HCEC 1CT (cell line): ENCODE data around the gene MYF6.

Experiments used
- DNase-seq: peaks from one replicate; pipeline ENCODE4 v3.0.0-alpha.2; 2017

The MYF6 gene

DNA sequence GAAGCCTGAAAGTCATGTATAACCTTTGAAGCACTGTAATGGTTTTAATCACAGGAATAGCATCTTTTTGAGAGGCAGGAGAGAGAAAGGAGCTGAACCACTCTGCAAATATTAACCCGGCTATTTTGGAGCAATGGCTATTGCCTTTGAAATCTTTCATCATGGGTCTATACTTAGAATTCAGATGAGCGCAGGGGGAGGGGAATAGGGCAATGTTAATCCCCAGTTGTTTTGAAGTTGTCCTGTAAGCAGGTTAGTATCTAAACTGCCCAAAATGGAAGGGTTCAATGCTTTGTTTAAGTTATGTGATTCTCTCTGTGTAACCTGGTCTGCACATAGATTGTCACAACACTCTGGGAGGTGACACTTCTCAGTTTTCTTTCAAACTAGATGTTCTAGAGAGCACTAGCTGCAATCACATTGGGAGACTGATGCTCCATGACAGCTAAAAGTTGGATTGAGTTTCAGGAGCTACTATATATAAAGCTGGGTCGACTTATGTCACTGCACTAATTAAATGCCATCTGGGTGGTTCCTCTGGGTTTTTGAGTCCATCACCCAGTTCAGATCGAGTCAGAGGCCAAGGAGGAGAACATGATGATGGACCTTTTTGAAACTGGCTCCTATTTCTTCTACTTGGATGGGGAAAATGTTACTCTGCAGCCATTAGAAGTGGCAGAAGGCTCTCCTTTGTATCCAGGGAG lies at the start of gene MYF6:
Gene MYF6, plus strand, starts transcription at position 509 of the 704 bp plus-strand sequence. Its CDS starts 86 bp downstream, at position 595.
- DNase-seq = no peak

DNA sequence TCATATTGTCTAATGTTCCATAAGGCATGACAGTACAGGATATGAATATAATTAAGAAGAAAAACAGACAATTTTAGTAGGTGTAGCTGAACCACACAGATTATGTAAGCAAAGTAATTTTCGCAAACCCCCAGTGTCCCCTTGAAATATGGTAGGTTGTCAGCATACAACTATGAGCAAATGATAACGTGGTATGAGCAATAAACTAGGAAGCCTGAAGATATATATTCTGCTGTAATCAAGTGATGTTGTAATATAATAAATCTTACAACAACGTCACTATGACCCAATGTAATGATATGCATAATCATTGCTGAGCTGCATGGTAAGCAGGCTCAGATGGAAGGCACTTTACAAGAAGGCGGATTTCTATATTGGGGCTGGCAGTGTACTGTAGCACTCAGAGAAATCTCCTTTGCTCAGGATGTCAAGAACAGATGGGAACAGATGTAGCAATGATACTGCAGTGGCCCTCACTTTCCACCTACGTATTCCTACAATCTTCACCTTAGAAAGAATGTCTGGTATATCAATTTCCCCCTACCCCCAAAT lies 47.8 kb upstream of the MYF6 start:
- peak; percentile 15 for DNase-seq

DNA sequence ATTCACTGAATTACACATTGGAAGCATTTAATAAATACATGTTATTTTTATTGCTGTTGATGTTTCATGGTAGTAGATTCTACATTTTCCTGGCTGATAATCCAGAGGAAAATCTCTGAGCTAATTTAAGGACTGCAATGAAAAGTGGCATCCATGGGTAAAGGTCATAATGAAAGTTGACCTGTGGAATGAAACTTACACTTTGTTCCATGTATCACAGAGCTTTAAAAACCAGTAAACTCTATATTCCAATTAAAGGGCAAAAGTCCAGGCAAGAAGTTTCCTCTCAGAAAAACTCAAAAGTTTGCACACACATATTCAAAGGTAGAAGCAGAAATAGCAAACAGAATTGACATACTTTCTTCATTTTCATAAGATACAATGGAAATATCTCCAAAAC lies 44.8 kb upstream of the MYF6 start:
- no peak for DNase-seq

DNA sequence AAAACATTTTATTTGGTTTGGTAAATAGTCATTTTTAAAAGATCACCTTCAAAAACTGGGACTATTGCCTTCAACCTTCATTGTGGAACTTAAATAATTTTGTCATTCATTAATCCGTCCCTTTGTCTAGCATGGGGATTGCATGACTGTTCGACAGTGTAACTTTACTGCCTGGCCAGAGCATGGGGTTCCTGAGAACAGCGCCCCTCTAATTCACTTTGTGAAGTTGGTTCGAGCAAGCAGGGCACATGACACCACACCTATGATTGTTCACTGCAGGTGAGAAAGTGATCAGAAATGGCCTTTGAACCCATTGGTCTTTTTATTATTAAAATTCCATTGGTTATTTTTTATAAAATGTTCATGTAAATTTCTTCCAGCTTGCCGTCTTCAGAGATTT lies 37.2 kb upstream of the MYF6 start:
- no peak for DNase-seq

DNA sequence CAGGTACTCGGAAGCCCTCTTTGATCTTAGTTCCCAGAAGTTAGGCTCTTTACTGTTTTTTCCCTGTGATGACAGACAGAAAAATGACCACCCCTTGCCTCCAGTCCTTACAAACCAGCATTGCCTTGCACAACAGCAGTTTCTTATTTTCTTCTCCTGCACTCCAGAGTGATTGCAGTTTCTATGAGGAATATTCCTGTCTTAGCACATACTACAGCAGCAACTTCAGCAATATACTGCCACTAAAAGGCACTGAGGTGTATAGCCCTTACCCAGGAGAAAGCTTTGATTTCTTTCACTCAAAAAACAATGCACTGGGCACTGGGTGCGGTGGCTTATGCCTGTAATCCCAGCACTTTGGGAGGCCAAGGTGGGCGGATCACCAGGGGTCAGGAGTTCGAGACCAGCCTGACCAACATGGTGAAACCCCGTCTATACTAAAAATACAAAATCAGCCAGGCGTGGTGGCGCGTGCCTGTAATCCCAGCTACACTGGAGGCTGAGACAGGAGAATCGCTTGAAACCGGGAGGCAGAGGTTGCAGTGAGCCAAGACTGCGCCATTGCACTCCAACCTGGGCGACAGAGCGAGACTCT lies 31.3 kb upstream of the MYF6 start:
- DNase-seq = peak; percentile 50

DNA sequence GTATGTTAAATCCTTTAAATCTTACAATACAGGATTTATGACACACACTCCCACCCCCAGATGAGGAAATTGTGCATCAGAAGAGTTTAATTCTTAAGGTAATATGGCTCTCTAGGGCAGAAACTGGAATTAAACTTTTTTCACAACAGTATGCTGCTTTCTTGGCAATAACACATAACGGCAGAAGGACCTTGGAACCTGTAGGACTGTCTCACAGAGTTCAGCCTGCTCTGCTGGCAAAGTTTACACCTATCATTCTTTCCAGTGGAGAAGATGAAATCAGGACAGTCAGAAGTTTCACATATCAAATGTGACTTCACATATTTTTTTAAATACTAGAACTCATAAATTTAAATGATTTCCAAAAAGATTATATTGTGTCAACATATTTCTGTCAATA lies 30.6 kb upstream of the MYF6 start:
- no peak for DNase-seq

DNA sequence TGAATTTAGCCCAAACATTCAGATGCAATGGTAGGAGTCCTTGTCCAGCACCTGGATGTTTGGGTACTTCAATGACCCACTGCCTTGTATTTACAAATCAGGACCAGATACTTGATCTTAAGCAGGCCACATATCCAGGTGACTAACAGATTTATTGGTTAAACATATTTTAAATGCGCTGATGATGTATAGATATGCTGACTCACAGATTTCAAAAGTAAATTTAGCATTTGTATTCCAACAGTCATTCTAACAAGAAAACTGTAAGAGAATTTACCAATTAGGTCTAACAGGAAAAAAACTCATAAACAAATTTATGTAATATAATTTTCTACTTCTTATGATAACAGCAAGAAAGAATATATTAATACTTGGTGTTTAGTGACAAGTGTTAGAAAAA lies 29.4 kb upstream of the MYF6 start:
- DNase-seq = peak; percentile 38

DNA sequence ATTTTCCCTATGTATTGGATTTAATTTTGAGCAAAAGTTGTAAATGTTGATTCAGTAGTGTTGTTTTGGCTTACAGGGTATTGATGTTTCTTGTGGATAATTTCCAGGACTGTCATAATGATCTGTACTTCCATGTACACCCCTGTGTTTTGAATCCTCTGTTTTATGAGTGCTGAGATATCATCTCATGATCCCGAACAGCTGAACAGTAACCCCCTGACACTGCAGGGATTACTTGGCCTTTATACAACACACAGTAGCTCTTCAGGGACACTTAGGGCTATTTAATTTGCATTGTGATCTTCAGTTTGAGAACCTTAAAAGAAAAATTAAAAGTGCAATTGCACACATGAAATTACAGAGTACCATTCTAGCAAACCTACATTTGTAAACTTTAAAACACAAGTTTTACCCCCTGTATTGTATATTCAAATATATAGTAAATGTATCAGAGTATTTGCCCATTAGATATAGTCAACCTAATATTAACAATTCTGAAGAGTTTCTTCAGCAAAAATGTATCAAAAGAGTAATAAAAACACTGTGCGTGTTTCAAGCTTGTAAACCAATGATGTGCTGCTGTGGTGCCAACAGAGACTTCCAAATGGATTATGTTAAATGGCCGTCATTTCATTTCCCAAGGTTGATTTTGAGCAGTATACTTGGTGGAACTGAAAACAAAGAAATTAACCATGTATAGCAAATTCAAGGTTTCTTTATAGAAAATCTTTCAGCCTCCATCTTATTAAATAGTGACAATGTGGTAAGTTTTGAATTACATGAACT lies 27.9 kb upstream of the MYF6 start:
- DNase-seq = no peak

DNA sequence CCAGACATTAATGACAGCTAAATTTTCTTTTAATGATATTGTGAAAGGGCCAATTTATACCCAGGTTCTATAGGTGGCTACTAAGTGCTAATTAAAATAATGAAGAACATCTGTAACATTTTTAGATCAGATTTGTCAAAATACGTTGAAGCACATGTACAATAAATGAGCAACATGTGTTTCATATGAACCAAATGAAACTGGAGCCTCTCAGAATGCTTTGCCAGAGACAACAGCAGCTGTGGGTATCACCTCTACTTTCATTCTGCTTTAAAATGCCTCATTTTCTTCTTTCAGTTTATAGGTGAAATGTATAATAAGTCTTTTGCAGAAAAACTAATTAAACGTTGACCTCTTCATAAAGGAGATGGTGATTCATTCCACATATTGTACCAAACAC lies 26.1 kb upstream of the MYF6 start:
- no peak for DNase-seq

DNA sequence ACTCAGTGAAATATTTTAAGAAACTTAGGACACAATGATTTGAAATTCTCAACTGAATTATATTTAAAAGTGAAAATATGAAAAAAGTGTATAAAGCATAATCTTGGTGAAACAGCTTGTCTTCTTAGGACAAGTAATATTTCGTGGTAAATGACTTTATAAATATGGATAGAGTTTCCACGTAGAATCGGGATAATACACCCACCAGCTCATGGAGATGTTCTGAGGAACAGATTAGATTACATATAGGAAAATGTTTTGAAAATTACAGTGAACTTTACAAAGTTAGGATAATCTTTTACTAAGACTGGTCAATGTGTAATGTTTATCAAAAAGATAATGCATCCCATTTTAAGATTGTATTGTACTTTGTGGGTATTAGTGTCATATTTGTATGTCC lies 25.6 kb upstream of the MYF6 start:
- DNase-seq = no peak

DNA sequence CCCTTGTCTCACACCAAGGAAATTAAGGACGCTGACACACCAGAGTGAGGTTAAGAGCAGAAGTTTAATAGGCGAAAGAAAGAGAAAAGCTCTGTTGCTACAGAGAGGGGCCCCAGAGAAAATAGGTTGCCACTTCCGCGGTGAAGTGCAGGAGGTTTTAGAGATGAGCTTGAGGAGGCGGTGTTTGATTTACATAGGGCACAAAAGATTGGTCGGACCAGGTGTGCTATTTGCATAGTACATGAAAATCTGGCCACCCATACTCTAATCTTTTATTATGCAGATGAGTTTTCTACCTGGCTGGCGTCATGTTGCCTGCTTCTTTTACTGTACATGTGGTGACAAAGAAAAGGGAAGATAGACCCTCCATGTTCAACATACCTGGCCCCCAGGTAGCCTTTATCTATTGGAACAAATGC lies 23.3 kb upstream of the MYF6 start:
- DNase-seq = no peak

DNA sequence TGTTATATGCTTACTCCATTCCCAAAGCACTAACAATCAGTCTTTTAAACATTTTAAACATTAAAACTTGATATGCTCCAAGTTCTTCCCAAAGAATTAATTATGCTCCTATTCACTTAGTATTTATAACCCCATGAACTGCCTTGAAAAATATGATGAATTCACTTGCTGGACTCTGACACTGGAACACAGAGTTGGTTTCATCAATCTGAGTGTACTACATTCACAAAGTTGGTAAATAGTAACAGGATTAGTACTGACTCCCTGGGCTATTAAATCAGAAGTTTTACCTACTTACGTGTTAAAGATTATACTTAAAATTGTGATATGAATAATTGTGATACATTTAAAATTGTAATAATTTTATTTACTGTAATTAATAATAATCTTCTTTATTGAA lies 17.3 kb upstream of the MYF6 start:
- DNase-seq = no peak

DNA sequence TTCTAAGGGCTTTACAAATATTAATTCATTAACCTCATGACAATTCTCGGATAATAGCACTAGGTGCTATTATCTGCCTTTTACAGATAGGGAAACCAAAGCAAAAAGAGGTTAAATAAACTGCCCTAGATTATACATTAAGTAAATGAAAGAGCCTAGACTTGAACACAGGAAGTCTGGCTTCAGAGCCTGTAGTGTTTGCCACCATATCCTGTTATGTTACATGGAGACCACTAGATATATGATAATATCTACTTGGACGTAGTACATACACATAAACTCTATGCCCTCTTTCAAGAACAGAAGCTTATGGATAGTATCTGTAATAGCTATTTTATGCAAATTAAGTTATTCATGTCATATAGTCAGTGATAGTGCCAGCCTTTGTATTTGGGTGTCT lies 16.9 kb upstream of the MYF6 start:
- no peak for DNase-seq

DNA sequence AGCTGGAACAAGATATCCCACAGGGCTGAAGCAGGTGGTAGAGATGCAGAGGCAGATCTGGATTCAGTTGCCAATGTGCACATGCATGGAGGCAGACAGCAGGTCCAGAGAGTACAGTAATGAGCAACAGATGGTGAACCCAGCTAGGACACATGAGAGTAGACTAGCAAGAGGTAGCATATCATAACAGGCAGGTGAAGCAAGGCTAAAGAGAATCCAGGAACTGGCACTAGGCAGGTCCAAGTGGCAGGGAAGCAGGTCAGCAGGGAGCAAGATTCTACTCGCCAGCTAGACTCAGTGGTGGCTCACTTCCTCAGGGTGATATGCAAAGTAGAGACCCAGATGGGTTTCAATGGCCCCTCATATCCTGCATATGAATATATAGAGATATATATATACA lies 15.3 kb upstream of the MYF6 start:
- DNase-seq = no peak

DNA sequence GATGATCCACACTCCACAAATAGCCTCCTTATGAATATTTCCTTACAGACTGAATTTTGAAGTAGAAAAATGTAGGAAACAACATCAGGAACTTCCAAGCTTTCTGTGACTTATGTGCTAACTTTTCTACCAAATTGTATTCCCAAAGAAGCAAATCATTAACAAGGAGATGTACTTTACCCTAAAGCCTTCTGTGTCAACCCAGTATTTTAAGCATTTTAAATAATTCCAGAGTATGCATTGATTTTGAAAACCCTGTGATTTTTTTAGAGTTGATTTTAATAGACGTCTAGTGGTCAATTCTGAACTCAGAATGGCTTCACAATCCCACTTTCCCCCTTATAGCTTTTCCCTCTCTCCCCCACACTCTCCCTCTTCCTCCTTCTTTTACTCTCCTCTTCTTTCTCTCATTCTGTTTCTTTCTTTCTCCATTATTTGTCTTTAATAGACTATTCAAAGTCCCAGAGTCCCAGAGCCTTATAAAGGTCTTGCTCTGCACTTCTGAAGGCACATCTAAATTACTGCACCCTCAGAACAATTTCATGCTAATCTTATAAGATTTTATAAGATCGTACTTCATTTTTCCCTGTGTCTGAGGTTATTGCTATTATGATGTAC lies 10.1 kb upstream of the MYF6 start:
- no peak for DNase-seq

DNA sequence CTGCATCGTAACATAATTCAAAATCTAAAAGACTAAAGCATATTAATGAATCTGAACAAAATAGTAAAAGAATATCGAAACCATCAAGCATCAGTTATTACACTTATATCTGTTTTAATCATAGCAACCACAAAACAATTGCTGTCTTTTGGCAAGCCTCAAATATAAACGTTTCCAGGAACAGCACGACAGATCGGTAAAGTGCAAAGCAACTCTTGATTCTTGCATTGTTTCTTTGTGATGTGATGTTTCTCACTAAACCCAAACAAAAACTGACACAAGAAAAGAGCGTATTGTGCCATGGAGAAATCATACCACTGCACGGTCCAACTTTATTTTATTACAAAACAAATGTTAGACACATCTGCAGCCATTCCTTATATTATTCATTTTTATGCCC lies 9.2 kb upstream of the MYF6 start:
- no peak for DNase-seq

DNA sequence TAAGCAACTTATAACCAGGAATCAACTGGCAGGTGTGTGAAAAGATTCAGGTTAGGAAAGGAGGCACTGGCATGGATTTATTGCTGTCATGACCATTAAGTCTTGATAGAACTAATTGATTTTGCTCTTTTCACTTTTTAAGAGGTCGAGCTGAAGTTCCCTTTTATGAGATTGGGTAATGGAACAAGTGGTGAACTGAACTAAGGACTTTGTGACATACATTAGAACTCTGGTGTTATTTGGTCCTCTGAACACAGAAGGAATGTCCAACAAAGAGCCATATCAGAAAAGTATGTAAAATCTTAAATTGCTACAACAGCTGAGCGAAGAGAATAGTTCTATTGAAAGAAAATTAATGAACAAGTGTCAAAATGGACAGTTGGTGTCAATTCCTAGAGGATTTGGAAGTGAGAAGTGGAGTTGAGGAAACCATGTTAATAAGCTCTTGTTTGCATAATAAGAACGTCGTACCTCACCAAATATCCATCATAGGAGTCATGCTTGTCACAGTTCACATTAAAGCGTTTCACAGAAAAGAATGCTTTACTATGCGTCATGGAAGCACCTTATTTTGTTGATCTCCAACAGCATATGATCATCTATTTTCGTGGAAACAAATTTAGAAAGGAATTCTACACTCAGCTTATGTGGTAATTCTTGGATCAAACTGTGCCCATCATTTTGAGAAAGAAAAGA lies 8.4 kb upstream of the MYF6 start:
- DNase-seq = no peak

DNA sequence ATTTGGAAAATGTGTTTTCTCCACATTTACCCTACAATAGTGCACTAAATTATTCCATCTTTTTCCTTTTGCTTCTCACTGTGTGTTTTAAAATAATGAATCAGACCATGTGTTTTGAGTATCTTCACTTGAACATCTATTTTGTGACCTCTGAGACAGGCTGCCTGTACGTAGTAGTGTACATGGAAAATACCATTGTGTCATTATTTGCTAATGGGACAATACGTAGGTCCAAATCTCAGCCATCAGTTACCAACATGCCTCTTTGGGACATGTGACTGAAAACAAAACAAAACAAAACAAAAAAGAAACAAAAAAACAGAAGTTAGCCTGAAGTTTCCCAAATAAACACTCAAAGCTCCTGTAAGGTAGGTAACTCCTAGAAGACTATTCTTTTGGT lies 7.1 kb upstream of the MYF6 start:
- no peak for DNase-seq

DNA sequence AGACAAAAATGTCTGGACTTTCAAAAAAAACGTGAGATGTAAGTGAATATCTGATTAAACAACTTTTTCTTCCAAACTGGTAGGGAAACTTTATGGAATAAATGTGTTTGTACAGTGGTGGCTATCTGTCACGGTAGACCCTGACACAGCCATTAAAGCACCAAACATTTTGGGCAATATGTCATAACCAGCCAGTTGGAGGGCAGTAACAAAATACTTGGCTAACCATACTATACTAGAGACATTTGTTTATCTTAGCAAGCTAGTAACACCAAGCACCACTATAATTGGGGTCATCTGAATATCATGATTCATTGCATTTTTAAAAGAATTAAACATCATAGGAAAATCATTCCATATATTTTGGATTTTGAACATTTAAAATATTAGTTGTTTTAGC lies 6.0 kb upstream of the MYF6 start:
- peak; percentile 39 for DNase-seq

DNA sequence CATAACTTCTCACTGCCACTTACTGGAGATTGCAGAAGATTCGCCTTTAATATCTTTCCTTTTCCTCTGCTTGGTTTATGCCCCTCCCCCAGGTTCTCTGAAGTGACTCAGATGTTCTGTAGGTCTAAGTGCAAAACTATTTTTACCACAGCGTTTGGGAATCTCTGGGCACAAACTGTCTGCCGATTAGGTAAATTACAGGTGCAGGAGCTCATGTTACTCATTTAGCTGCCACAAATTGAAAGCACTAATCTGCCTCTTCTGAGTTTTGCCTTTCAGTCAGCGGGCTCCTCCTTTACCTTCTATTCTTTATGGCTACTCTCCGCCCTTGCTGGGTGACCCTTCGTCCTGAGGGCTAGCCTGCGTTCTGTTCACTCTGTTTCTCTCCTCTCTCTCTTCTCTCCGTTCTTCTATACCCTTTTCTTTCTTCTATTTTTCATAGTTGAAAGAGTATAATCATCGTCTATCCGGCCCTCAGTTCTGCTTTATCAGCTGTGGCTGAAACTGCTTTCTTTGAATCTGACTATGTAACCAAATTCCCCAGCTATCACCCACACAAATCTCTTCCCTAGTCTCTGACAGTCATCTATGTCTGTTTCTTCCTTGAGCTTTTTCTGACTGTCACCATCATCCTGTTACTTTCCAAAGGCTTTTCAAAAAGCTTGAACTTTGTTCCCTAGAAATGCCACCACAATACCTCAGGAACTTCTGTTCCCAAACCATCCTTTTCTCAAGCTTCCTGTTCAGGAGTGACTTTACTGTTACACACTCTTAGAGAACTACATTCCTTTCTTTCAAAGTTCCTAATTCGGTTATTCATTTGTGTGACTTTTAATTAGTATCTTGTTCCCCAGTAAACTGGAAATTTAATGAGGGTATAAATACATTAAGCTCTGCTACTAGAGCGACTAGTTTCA lies 4.3 kb upstream of the MYF6 start:
- peak; percentile 85 for DNase-seq

DNA sequence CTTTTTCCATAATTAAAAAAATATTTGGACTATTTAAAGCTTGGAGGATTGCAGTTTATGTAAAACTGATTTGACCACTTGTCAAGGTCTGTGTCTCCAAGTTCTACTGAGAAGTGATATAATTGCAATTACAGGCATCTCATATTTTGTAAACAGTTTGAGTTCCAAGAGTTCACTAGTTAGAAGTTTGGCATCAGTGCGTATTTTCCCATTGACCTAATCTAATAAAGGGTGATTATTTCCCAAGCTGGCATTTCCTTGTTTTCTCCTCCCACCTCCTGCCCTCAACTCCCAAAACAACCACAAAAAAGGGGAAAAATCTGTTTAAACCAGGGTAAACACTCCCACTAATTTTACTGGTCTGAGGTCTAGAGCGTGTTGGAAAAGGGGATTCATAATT lies 3.0 kb upstream of the MYF6 start:
- DNase-seq = no peak

DNA sequence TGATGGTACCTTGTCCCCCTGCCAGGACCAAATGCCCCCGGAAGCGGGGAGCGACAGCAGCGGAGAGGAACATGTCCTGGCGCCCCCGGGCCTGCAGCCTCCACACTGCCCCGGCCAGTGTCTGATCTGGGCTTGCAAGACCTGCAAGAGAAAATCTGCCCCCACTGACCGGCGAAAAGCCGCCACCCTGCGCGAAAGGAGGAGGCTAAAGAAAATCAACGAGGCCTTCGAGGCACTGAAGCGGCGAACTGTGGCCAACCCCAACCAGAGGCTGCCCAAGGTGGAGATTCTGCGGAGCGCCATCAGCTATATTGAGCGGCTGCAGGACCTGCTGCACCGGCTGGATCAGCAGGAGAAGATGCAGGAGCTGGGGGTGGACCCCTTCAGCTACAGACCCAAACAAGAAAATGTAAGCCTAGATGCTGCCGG lies 410 bp downstream of the MYF6 start:
- DNase-seq = no peak
